K562 (cell line): Measurements from ENCODE around the gene USP13. TPM values are rescaled to one million over a fixed set of nuclear protein-coding genes. Genes with fewer than 3 reads are reported as not detected.

ENCODE experiments used
- ATAC-seq: fragments of 200-7000 bp; cut with Tn5 transposase; 3 replicates; pipeline ENCODE4 v1.9.1; 2020; ENCODE audit warnings: moderate library complexity
- BruUV-seq: library from RNA; stranded (reverse); fragments of 400-500 nt; replicated peaks from 2 replicates; lab custom pipeline; 2021; lab: Mats Ljungman, UMichigan
- CTCF ChIA-PET: fragments of 300-600 bp; formaldehyde crosslinking; extraction: SDS; loops from one replicate; lab custom pipeline; 2021; ENCODE audit warnings: low intra/inter-chr PET ratio; lab: Yijun Ruan, JAX
- POLR2A ChIA-PET: fragments of 300-600, 350-650 bp; sonication (Branson Sonifier 250); formaldehyde crosslinking; extraction: SDS; loops from one replicate; lab custom pipeline; 2021; ENCODE audit warnings: antibody characterized with exemption, inconsistent platforms; lab: Yijun Ruan, JAX
- DNase-seq, 4 experiments: peaks; one replicate each; pipeline versions ENCODE4 v3.0.0 to v3.0.0-alpha.2; 2011 to 2018; ENCODE audit warnings: low spot score in 3 of 4, mixed read lengths in 3 of 4; ENCODE audit errors: extremely low read depth in 1 of 4
- FAIRE-seq: peaks from 2 replicates; lab custom pipeline; 2011; peaks lifted over from hg19 to GRCh38; lab: Jason Lieb, UNC
- H2AFZ ChIP-seq: 2 replicates; pipeline ENCODE4 v1.6.0; 2011; ENCODE audit warnings: low read depth, low read length, control low read depth, inconsistent platforms
- H3K27ac ChIP-seq: fragments of 200-600 bp; 3 replicates; pipeline ENCODE4 v1.8.0; 2011; ENCODE audit warnings: low read depth, mild to moderate bottlenecking, control low read depth, inconsistent platforms, low read length, moderate library complexity, mixed read lengths; ENCODE audit errors: extremely low read depth
- H3K27me3 ChIP-seq, 2 experiments: fragments of 300-600 bp in 1 of 2; 2 replicates in 1 of 2; 3 replicates in 1 of 2; pipeline versions ENCODE4 v1.6.0 to v1.8.0; 2011; ENCODE audit warnings: inconsistent platforms in 2 of 2, low read length in 2 of 2, mild to moderate bottlenecking in 1 of 2, mixed read lengths in 1 of 2, moderate library complexity in 1 of 2; ENCODE audit not compliant: control insufficient read depth in 2 of 2, insufficient read depth in 2 of 2
- H3K36me3 ChIP-seq: fragments of 300-600 bp; 3 replicates; pipeline ENCODE4 v1.8.0; 2011; ENCODE audit warnings: mild to moderate bottlenecking, low read length, inconsistent platforms; ENCODE audit not compliant: control insufficient read depth, insufficient read depth
- H3K4me1 ChIP-seq, 2 experiments: fragments of 200-600 bp in 1 of 2; replicated peaks in 1 of 2; 2 replicates in 1 of 2; 3 replicates in 1 of 2; pipeline versions ENCODE4 v1.5.1 to v1.8.0; 2011; ENCODE audit warnings: inconsistent platforms in 2 of 2, low read length in 2 of 2, mild to moderate bottlenecking in 1 of 2, mixed read lengths in 1 of 2, moderate library complexity in 1 of 2; ENCODE audit not compliant: control insufficient read depth in 2 of 2, insufficient read depth in 2 of 2
- H3K4me2 ChIP-seq: 2 replicates; pipeline ENCODE4 v1.6.1; 2011; ENCODE audit warnings: low read length, control low read depth, inconsistent platforms, mixed read lengths; ENCODE audit not compliant: insufficient read depth
- H3K4me3 ChIP-seq: fragments of 200-600 bp; sonication (generic), shearing (Covaris generic); 2 replicates; pipeline ENCODE4 v1.5.1; 2016; ENCODE audit warnings: control low read depth, inconsistent platforms
- H3K79me2 ChIP-seq: fragments of 200-600 bp; 3 replicates; pipeline ENCODE4 v1.8.0; 2011; ENCODE audit warnings: low read length, inconsistent platforms; ENCODE audit not compliant: control insufficient read depth, insufficient read depth
- H3K9ac ChIP-seq, 2 experiments: 2 replicates each; pipeline versions ENCODE4 v1.6.0 to v1.6.1; 2011; ENCODE audit warnings: low read depth in 2 of 2, low read length in 2 of 2, control low read depth in 1 of 2, inconsistent platforms in 1 of 2, mild to moderate bottlenecking in 1 of 2, mixed read lengths in 1 of 2; ENCODE audit not compliant: insufficient read depth in 1 of 2
- H3K9me1 ChIP-seq: one replicate; pipeline ENCODE4 v1.6.0; 2011; ENCODE audit warnings: inconsistent platforms, mild to moderate bottlenecking, low read length, moderate library complexity; ENCODE audit not compliant: control insufficient read depth, insufficient read depth
- H3K9me3 ChIP-seq: replicated peaks from 2 replicates; pipeline ENCODE4 v1.5.1; 2011; ENCODE audit warnings: low read depth, low read length, inconsistent platforms; ENCODE audit not compliant: control insufficient read depth, insufficient read depth
- H4K20me1 ChIP-seq: replicated peaks from 2 replicates; pipeline ENCODE4 v1.6.1; 2011; ENCODE audit warnings: low read length, inconsistent platforms, mixed read lengths; ENCODE audit not compliant: control insufficient read depth, insufficient read depth
- EP400 ChIP-seq: fragments of 450-650 bp; IDR thresholded peaks from 2 replicates; pipeline ENCODE4 v1.6.1; 2017; ENCODE audit warnings: antibody characterized with exemption, mild to moderate bottlenecking, moderate library complexity
- HMGXB4 ChIP-seq: sonication (generic); formaldehyde crosslinking; IDR thresholded peaks from 2 replicates; pipeline ENCODE4 v1.8.1; 2023; ENCODE audit warnings: mild to moderate bottlenecking, missing genetic modification reagents
- ILF3 ChIP-seq: fragments of 450-650 bp; IDR thresholded peaks from 2 replicates; pipeline ENCODE4 v1.6.1; 2018; ENCODE audit warnings: antibody characterized with exemption, mild to moderate bottlenecking, moderate library complexity, borderline replicate concordance
- MYC ChIP-seq, 2 experiments: fragments of 250-450 bp in 1 of 2; sonication (Bioruptor Pico) in 1 of 2; IDR thresholded peaks; 2 replicates each; pipeline versions ENCODE4 v1.5.1 to v1.6.1; 2012 to 2021; ENCODE audit warnings: low read depth in 2 of 2, borderline replicate concordance in 1 of 2, improper control_type of control experiment in 1 of 2, low read length in 1 of 2, mild to moderate bottlenecking in 1 of 2, moderate library complexity in 1 of 2
- SIN3A ChIP-seq, 2 experiments: fragments of 150-350 bp in 1 of 2; IDR thresholded peaks; 2 replicates each; pipeline ENCODE4 v1.6.1; 2011 to 2016; ENCODE audit warnings: borderline replicate concordance in 2 of 2, low read depth in 2 of 2, low read length in 2 of 2, mild to moderate bottlenecking in 2 of 2, moderate library complexity in 2 of 2; ENCODE audit not compliant: control insufficient read depth in 1 of 2
- TGIF2 ChIP-seq: sonication (generic); formaldehyde crosslinking; IDR thresholded peaks from 2 replicates; pipeline ENCODE4 v1.8.1; 2022; ENCODE audit warnings: mild to moderate bottlenecking, missing genetic modification reagents, moderate library complexity
- TRIM28 ChIP-seq: fragments of 450-650 bp; IDR thresholded peaks from 2 replicates; pipeline ENCODE4 v1.6.1; 2017
- ZNF212 ChIP-seq: fragments of 450-650 bp; formaldehyde crosslinking; IDR thresholded peaks from 2 replicates; pipeline ENCODE4 v1.4.0; 2020; ENCODE audit warnings: mild to moderate bottlenecking
- WGBS: fragments of 100-300 bp; shearing (Covaris generic); methylation state at CpG from one replicate; pipeline ENCODE4 v1.1.6; 2016; ENCODE audit warnings: low coverage, mixed read lengths; ENCODE audit not compliant: insufficient coverage; ENCODE audit errors: missing lambda C conversion rate; 5-methylcytosine and 5-hydroxymethylcytosine counted together
- in situ Hi-C: fragments of 300-500 bp; cut with MboI; formaldehyde crosslinking; loops from 4 replicates; pipeline ENCODE4 v1.15.0; 2018; ENCODE audit warnings: inconsistent platforms, mixed read lengths
- intact Hi-C: fragments of 100-400 bp; cut with micrococcal nuclease; formaldehyde crosslinking; loops from 2 replicates; pipeline ENCODE4 v1.14.2; 2022
- polyA plus RNA-seq, 8 experiments: library from polyadenylated mRNA; depleted of rRNA in 4 of 8; stranded (reverse) in 5 of 8; unstranded in 3 of 8; fragments of >200 nt; fragmentation: Nextera tagmentation in 2 of 8; fragmentation: Illumina TruSeq in 1 of 8; extraction: Ambion mirVana in 2 of 8; extraction: Trizol in 1 of 8; gene quantifications; 2 replicates each; pipeline versions ENCODE4 v1.2.1 to v1.2.3, GENCODE V29; 2011 to 2014; ENCODE audit warnings: inconsistent platforms in 1 of 8, missing spikeins in 1 of 8
- total RNA-seq, 7 experiments: library from RNA; depleted of rRNA in 6 of 7; stranded (reverse); fragments of >200 nt in 6 of 7; fragmentation: Illumina TruSeq in 2 of 7; extraction: Trizol in 2 of 7; gene quantifications; 2 replicates each; pipeline versions ENCODE4 v1.2.1 to v1.2.3, GENCODE V29; 2011 to 2021; ENCODE audit warnings: low replicate concordance in 1 of 7

Gene USP13
- total and polyA plus RNA-seq, 9 of the 15 experiments (the other 6 are each of a cell fraction or from before 2014, with no cell fraction given): 0.11 to 2.3 (median 0.51) TPM

GRCh38 chr3:179670311-179670710 is 17.5 kb downstream of the USP13 start (continued):
- TF ChIP-seq HMGXB4 (CRISPR knock-in tag): no peak
- no peak for TF ChIP-seq TRIM28
- TF ChIP-seq, all 486 proteins: peak for 0

- Histone ChIP-seq H4K20me1 (0 out of 2 replicates have a peak, but pooled peaks cover 3% of the 10 kb centered on the region), H3K79me2 (no peaks in the 10 kb centered on the region), H3K4me2 (no peak overlapping the region), H3K9me3 (no peaks in the 10 kb centered on the region), H3K27ac (no peak overlapping the region), H2AFZ (no peak overlapping the region), H3K9me1 (no peaks in the 10 kb centered on the region), H3K9ac (no peak overlapping the region), H3K4me1 (no peaks in the 10 kb centered on the region), H3K36me3 (no peaks in the 10 kb centered on the region), H3K4me3 (no peak overlapping the region)
- ChIA-PET CTCF (no interaction called here), POLR2A (no interaction called here)
- BruUV-seq: no TSS peak
- intact Hi-C loops: no loop called here
- FAIRE-seq: no peak
- 27% methylated on average over 1 of the region's 1 CpG for WGBS
- no peak for TF ChIP-seq SIN3A (IDR thresholded peaks at IDR 0.05; ENCODE audit: borderline replicate concordance in 2 of 2, control insufficient read depth in 1 of 2, low read depth in 2 of 2, low read length in 2 of 2)
- no peak for TF ChIP-seq ZNF212 (CRISPR knock-in tag)
- TF ChIP-seq EP400: no peak
- TF ChIP-seq TGIF2 (CRISPR knock-in tag): no peak
- no peak for TF ChIP-seq MYC (IDR thresholded peaks at IDR 0.05; ENCODE audit: low read depth, low read length)
- TF ChIP-seq MYC (CRISPR knock-in tag; IDR thresholded peaks at IDR 0.05; ENCODE audit: borderline replicate concordance, low read depth): no peak
- no peak for TF ChIP-seq ILF3
- TF ChIP-seq, all 486 proteins: peak for 0
- no peak for ATAC-seq
- peaks cover 9 to 35% of the 10 kb centered on the region in 2 experiments for H3K27me3 ChIP-seq
- in situ Hi-C loops: no loop called here
- DNase-seq: no peak
Measured at GRCh38 chr3:179671309-179671708, 18.5 kb downstream of the USP13 start.
